ENCODE data around the gene RNU1-3.
"Not testable (repeated sequence)": the region's sequence is repeated elsewhere in the genome, so short reads cannot be mapped to it uniquely, and the experiment has no call there.

RNU1-3 gene

DNA sequence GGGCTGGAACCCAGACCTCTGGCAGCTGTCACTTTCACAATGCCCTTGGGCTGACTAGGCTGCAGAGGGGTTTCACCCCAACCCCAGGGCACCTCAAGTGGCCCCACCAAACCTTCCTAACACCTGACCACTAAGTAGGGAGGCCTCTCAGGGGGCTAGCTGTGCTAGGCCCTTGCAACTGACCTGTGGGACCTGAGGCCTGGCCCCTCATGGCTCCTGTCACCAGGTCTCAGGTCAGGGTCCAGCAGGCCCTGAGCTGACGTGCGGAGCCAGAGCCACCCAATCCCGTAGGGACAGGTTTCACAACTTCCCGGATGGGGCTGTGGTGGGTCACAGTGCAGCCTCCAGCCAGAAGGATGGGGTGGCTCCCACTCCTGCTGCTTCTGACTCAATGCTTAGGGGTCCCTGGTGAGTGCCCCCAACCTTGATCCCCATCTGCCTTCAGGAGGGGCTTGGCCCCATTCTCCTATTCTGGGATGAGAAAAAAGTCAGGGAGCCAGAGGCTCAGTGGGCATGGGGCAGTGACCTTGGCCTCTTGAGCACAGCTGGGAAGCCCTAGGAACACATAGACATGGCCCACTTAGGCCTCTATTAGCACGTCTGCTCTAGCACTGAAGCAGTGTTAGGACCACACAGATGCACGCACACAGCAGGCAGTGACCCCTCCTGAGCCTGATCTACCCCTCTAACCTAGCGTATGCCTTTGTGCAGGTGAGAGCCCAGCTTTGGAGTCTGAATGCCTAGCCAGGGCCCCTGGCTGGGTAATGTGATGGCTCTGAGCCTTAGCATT, 21.3 kb downstream of the RNU1-3 start:
- DNase-seq (ENCODE audit: low read depth); H3K4me3 ChIP-seq (ENCODE audit: low read length): not testable (repeated sequence)

DNA sequence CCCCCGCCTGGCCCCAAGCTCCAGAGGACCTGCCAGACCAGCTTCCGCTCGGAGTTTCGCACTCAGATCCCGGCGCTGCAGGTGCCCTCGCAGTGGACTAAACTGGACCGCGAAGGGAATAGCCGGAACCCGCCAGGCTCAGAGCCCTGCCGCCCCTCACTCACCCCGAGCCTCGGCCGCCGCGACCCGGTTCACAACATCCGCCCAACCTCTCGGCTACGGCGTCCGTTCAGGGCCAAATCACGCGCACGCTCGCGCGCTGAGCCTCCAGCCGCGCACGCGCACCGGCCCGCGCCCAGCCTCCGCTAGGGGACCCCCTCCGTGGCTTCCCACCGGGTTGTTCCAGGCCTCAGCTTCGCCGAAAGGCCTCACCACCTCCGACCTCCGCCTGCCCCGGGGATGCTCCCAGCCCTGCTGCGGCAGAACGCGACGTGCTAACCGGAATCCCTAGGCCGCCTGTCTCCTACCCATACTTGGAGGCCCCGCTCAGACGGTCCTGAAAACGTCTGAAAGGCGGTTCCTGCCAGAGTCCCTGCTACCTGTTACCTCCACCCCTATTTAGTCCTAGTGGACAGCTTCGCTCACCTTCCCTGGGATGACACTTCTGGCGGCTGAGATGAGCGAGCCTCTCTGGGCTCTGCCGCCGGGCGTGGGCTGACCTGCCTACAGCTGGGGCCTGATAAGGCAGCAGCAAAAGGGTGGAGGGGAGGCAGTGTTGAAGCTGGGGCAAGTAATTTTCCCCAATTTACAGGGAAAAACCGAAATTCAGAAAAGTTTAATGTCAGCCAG, 22.1 kb downstream of the RNU1-3 start:
- TF ChIP-seq, protein P1, sequence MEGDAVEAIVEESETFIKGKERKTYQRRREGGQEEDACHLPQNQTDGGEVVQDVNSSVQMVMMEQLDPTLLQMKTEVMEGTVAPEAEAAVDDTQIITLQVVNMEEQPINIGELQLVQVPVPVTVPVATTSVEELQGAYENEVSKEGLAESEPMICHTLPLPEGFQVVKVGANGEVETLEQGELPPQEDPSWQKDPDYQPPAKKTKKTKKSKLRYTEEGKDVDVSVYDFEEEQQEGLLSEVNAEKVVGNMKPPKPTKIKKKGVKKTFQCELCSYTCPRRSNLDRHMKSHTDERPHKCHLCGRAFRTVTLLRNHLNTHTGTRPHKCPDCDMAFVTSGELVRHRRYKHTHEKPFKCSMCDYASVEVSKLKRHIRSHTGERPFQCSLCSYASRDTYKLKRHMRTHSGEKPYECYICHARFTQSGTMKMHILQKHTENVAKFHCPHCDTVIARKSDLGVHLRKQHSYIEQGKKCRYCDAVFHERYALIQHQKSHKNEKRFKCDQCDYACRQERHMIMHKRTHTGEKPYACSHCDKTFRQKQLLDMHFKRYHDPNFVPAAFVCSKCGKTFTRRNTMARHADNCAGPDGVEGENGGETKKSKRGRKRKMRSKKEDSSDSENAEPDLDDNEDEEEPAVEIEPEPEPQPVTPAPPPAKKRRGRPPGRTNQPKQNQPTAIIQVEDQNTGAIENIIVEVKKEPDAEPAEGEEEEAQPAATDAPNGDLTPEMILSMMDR (conservative IDR thresholded peaks at IDR 0.05; ENCODE audit: low read depth, low read length): peak; percentile 43
- peak overlapping the region; percentile 81 for H3K4me3 ChIP-seq (ENCODE audit: low read length)
- DNase-seq (ENCODE audit: low read depth): peak; percentile 81

DNA sequence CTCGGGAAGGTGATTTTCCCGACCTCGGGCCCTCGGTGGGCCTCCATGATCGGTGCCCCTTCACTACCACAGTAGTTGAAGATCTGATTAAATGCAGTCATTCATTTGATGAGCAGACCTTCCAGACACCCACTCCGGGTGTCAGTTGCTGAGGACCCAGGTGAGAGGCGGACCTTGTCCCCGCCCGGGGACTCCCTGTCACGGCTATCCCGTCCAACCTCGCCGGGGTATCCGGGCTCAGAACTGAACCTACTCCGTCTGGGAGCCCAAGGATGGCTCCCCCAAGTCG, 22.6 kb downstream of the RNU1-3 start:
- no peak for DNase-seq (ENCODE audit: low read depth)

DNA sequence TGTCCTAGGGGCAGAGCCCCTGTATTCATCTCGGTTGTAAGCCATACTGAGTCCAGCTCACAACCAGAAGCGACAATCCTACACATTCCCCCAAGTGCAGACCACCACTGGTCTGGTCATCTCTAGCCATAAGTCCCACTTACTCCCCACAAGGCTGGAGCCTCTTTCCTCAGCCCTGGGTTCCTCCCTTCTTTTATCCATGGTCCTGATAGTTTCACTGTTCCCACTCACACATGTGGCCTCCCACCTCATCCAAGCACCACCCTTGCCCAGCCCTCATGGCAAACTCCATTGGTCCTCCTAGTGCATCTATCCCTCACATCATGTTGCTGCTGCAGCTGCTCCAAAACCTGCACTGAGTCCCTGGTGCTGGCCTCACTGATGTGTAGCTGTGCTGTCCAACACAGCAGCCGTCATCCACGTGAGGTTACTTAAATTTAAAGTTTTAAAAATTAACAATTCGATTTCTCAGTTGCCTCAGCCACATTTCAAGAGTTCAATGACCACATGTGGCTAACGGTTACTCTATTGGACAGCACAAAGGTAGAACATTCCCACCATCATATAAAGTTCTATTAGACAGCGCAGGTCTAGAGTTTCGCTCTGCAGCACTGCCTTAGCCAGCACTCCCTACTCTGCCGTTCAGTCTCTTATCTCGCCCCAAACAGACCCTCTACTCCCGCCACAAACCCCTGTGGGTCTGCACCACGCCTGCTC, 23.1 kb downstream of the RNU1-3 start:
- DNase-seq (ENCODE audit: low read depth): not testable (repeated sequence)
- peak overlapping the region; percentile 81 for H3K4me3 ChIP-seq (ENCODE audit: low read length)

More for the DNA sequence above, 22.6 kb downstream of the RNU1-3 start:
- TF ChIP-seq, protein P1 (conservative IDR thresholded peaks at IDR 0.05; ENCODE audit: low read depth, low read length): no peak
- peak overlapping the region; percentile 81 for H3K4me3 ChIP-seq (ENCODE audit: low read length)

DNA sequence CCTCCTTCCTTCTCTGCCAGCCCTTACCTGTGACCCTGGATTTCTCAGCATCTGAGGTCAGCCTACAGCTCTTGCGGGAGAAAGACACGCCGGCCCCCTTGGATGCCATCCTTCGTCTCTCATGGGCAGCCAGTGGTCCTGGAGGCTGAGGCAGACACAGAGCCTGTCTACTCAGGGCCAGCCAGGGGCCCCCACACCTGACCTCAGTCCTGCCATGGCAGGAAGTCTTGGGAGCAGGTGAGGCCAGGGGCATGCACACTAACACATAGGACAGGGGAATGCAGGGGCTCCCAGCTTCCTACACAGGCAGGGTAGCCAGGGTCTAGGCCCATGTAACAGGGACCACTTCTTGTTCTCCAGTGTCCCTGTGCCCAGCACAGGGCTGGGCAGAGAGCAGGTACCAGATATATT, 23.7 kb downstream of the RNU1-3 start:
- DNase-seq (ENCODE audit: low read depth); H3K4me3 ChIP-seq (ENCODE audit: low read length): not testable (repeated sequence)

DNA sequence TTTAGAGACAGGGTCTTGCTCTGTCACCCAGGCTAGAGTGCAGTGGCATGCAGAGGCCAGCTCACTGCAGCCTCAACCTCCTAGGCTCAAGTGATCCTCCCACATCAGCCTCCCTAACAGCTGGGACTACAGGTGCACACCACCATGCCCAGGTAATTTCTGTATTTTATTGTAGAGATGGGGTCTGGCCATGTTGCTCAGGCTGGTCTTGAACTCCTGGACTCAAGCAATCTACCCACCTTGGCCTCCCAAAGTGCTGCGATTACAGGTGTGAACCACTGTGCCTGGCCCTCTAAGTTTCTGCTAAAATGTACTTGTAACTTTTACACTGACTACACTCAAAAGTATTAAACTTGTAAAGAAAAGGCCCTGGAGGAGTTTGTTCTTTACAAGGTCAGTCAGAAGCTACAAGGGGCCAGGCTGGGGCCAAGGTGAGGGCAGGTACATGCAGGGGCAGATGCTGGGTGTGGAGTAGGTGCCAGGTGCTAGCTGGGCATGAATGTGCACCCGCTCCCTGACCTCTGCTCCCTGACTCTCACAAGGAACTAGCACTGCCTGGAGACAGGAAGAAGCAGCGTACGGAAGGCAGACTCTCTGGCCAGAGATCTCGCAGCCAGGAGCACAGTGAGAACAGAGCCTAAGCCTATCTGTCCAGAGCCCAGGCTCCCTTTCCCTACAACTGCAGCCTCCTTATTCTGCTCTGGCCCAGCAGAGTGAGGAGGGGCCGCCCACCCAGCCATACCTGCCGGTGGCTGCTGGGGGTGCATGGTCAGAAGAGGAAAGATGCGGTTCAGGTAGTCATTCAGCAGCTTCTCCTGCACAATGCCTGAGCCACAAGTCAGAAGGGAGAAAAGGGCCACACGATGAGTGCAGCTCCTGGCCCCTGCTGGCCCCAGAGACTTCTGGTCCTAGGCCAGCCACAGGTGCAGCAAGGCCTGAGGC, 24.5 kb downstream of the RNU1-3 start:
- not testable (repeated sequence) for H3K4me3 ChIP-seq (ENCODE audit: low read length); DNase-seq (ENCODE audit: low read depth)

DNA sequence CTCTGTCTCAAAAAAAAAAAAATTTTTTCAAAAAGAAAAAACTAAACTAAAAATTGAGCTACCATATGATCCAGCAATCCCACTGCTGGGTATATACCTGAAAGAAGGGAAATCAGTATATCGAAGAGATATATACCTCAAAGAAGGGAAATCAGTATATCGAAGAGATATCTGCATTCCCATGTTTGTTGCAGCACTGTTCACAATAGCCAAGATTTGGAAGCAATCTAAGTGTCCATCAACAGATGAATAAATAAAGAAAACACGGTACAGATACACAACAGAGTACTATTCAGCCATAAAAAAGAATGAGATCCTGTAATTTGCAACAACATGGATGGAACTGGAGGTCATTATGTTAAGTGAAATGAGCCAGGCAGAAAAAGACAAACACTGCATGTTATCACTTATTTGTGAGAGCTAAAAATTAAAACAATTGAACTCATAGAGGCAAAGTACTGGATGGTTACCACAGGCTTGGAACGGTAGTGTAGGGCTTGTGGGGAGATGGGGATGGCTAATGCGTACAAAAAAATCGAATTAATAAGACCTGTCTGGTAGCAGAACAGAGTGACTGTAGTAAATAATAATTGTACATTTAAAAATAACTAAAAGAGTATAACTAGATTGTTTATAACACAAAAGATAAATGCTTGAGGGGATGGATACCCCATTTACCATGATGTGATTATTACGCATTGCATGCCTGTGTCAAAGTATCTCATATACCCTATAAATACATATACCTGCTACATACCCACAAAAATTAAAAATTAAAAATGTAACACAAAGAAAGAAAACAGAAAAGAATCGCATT, 25.4 kb downstream of the RNU1-3 start:
- not testable (repeated sequence) for DNase-seq (ENCODE audit: low read depth); H3K4me3 ChIP-seq (ENCODE audit: low read length)

DNA sequence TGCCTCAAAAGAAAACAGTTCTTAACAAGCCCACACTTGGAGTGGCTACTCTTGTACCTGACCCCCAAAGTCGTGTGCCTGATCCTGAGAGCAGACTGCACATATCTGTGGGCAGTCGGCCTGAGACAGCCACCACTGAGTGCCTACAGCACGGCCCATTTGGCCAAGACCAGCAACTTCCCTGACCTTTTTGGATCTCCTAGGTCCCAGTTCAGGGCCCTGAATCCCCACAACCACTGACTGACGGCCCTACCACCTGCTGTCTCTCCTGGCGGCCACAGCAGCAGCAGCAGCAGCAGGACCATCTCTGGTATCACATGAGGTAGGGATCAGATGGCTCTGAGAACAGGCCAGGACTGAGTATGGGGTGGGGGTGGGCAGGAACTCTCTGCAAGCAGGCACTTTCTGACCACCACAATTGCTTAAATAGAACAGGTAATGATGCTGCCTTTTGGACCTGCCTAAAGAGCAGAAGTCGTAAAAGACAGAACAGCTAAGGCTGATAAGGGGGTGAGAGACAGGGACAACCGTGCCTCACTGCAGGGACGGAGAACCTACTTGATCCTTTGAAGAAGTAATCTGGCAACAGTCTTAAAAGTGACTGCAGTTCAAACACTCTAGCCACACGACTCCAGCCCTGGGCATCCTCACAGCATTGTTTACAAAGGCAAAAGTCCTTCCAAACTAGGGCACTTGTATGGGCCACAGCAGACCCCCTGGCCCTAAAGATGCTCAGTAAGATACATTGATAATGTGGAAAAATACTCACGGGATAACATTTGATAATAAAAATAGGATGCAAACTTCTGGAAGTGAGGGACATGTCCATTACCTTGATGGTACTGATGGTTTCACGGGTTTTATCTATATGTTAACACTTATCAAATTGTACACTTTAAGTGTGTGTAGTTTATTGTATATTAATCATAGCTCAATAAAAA, 27.4 kb downstream of the RNU1-3 start:
- DNase-seq (ENCODE audit: low read depth); H3K4me3 ChIP-seq (ENCODE audit: low read length): not testable (repeated sequence)

DNA sequence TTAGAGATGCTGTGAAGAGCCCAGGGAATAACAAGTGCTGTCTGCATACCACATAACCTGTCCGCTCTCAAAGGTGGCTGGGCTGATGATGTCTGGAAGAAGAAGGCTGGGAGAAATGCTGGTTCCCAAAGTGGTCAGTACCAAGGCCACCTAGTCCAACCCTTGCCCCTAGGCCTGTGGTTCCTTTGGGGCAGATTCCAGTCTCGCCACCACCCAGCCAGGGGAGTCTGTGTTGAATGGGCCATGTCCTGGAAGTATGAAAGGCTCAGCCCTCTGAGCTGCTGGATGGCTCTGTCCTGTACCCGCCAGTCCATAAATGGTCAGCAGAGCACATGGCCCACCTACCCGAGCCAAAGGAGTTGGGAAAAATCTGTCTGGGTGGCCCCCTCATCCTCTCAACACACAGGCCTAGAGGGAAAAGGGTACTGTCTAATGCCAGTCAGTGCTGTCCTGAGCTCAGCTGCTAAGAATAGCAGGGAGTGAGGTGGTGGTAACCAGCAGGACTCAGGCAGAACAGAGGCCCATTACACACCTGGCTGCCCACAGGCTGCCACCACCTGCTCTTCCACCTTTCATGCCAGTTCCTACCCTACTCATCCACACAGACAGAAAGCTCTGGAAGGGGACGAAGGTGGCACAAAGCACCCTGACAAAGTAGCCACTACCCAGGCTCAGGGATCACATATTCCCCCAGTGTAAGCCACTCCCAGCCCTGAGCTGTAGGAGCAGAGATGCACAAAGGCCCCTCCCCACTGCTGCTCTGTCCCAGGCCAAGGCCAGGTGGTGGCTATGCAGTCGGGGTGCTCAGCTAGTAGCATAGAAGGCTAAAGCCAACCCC, 28.6 kb downstream of the RNU1-3 start:
- DNase-seq (ENCODE audit: low read depth): not testable (repeated sequence)

DNA sequence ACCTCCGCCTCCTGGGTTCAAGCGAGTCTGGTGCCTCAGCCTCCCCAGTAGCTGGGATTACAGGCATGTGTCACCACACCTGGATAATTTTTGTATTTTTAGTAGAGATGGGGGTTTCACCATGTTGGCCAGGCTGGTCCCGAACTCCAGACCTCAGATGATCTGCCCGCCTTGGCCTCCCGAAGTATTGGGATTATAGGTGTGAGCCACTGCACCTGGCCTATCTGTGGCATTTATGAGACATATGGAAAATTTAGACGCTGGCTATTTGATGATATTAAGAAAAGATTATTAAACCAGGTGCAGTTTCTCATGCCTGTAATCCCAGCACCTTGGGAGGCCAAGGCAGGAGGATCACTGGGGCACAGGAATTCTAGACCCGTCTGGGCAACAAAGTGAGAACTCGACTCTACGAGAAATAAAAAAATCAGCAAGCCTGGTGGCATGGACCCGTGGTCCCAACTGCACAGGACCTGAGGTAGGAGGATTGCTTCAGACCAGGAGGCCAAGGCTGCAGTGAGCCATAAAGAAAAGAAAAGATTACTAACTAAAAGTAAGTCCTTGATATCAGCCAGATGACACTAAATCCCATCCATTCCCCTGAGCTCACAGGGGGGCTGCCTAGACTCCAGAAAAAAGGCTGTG, 30.1 kb downstream of the RNU1-3 start:
- not testable (repeated sequence) for DNase-seq (ENCODE audit: low read depth)

More for the DNA sequence above, 28.6 kb downstream of the RNU1-3 start:
- H3K4me3 ChIP-seq (ENCODE audit: low read length): not testable (repeated sequence)

DNA sequence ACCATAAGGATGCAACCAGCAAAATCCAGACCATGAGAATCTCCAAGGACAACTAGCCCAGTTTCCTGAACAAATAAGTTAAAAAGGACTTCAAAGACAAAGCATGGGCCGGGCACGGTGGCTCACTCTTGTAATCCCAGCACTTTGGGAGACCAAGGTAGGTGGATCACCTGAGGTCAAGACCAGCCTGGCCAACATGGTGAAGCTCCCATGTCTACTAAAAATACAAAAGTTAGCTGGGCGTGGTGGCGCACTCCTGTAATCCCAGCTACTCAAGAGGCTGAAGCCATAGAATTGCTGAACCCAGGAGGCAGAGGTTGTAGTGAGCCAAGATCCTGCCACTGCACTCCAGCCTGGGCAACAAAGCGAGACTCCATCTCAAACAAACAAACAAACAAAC, 30.8 kb downstream of the RNU1-3 start:
- H3K4me3 ChIP-seq (ENCODE audit: low read length); DNase-seq (ENCODE audit: low read depth): not testable (repeated sequence)

More for the DNA sequence above, 30.1 kb downstream of the RNU1-3 start:
- H3K4me3 ChIP-seq (ENCODE audit: low read length): not testable (repeated sequence)

DNA sequence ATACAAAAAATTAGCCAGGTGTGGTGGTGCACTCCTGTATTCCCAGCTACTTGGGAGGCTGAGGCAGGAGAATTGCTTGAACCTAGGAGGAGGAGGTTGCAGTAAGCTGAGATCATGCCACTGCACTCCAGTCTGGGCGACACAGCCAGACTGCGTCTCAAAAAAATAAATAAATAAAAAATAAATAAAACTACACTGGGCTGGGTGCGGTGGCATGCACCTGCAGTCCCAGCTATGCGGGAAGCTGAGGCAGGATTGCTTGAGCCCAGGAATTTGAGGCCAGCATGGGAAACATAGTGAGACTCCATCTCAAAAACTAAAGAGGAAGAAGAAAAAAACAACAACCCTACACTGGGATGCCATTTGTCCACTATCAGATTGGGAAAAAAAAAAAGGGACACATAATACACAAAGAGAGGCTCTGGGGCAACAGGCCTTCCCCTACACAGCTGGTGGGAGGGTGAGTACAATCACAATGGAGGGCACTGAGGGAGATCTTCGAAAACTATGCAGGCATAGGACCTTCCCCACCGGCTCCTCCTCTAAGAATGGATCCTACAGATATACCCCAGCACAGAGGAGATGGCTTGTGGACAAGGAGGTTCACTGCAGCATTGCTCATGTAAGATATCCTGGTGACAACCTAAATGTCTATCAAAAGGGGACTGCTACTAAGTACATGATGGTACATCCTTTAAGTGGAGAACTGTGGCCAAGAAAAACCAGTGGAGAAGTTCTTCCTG, 33.0 kb downstream of the RNU1-3 start:
- not testable (repeated sequence) for DNase-seq (ENCODE audit: low read depth); H3K4me3 ChIP-seq (ENCODE audit: low read length)

Data from retinal pigment epithelial cell (primary cell).